NB4 (cell line): ENCODE measurements around the gene REEP1.

Experiments used
- DNase-seq: peaks from one replicate; pipeline ENCODE4 v3.0.0; 2010; ENCODE audit warnings: low read depth
- H3K4me3 ChIP-seq: one replicate; pipeline ENCODE4 v1.5.1; 2011; ENCODE audit warnings: mild to moderate bottlenecking, low read depth, low read length, moderate library complexity
- MAX ChIP-seq: IDR thresholded peaks from 2 replicates; pipeline ENCODE4 v1.6.1; 2011; ENCODE audit warnings: low read depth, low read length
- MYC ChIP-seq: IDR thresholded peaks from 2 replicates; pipeline ENCODE4 v1.6.1; 2011; ENCODE audit warnings: low read depth, low read length
- POLR2A ChIP-seq: IDR thresholded peaks from 2 replicates; pipeline ENCODE4 v1.6.1; 2011; ENCODE audit warnings: mild to moderate bottlenecking; ENCODE audit not compliant: insufficient read length; ENCODE audit errors: extremely low read depth
- TF ChIP-seq, protein P1 (sequence below): IDR thresholded peaks from one replicate; pipeline ENCODE4 v1.5.1; 2012; ENCODE audit warnings: low read depth, low read length

The REEP1 gene

DNA sequence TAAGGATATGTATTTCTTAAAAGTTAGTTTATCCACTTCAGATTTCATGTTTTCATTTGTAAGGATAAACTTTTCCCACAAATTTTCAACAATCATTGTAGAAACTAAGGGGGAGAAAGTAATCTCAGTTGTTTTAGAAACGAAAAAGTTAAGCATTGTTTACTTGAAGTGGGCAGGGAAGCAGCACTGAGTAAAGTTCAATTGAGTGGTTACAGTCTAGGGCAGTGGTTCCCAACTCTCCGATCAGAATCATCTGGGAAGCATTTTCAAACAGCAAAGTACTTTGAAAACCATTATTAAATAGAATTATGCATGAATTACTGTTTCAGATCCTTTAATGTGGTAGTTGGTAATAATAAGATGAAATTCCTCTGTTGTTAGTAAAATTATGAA, 125.6 kb downstream of the REEP1 start:
- no peak overlapping the region for H3K4me3 ChIP-seq
- no peak for DNase-seq
- TF ChIP-seq MYC (no peak), POLR2A (no peak), MAX (no peak)
- TF ChIP-seq, protein P1, sequence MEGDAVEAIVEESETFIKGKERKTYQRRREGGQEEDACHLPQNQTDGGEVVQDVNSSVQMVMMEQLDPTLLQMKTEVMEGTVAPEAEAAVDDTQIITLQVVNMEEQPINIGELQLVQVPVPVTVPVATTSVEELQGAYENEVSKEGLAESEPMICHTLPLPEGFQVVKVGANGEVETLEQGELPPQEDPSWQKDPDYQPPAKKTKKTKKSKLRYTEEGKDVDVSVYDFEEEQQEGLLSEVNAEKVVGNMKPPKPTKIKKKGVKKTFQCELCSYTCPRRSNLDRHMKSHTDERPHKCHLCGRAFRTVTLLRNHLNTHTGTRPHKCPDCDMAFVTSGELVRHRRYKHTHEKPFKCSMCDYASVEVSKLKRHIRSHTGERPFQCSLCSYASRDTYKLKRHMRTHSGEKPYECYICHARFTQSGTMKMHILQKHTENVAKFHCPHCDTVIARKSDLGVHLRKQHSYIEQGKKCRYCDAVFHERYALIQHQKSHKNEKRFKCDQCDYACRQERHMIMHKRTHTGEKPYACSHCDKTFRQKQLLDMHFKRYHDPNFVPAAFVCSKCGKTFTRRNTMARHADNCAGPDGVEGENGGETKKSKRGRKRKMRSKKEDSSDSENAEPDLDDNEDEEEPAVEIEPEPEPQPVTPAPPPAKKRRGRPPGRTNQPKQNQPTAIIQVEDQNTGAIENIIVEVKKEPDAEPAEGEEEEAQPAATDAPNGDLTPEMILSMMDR, result no peak

GRCh38 chr2:86211033-86211795, 126.2 kb downstream of the REEP1 start:
- no peak for TF ChIP-seq MYC
- TF ChIP-seq MAX, result no peak
- TF ChIP-seq, protein P1, result no peak
- TF ChIP-seq POLR2A, result no peak
- no peak for DNase-seq

DNA sequence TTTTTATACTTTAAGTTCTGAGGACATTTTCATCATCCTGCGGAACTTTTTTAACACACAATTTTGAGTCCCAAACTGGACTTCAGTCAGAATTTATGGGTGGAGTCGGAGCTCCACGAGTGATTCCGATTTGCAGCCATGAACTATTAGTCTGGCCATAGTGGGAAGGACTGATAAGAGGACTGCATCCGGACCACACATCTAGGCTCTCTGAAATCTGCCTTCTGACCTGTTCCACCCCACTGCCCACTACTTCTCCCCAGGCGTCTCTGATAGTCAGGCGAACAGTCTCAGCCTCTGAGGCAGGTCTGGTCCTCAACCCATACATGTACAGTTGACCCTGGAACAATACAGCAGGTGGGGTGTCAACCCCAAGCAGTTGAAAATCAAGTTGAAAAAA, 133.0 kb downstream of the REEP1 start:
- TF ChIP-seq MAX (no peak), POLR2A (no peak), MYC (no peak)
- TF ChIP-seq, protein P1, result no peak
- no peak overlapping the region for H3K4me3 ChIP-seq
- DNase-seq, result no peak

More at GRCh38 chr2:86211033-86211795, 126.2 kb downstream of the REEP1 start:
- H3K4me3 ChIP-seq, result no peak overlapping the region

DNA sequence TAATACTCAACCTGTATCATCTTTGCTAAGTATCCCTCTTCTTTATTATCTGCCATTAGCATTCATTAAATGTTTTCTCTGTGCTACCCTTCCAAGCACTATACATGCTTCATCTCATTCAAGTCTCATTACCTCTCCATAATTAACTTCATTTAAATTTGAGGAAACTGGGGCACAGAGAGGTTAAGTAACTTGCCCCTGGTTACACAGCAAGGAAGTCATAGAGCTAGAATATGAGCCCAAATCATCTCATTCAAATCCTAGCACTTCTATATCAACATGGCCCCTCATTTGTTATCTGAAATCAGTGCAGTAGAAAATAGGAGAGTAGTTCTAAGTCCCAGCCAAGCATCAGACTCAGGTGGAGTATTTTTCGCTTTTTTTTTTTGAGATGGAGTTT, 133.8 kb downstream of the REEP1 start:
- no peak for DNase-seq
- no peak overlapping the region for H3K4me3 ChIP-seq
- TF ChIP-seq MYC (no peak), MAX (no peak), POLR2A (no peak)
- TF ChIP-seq, protein P1, result no peak

- TF ChIP-seq POLR2A (no peak), MAX (no peak), MYC (no peak)
- TF ChIP-seq, protein P1, result no peak
- no peak for DNase-seq
- H3K4me3 ChIP-seq, result no peak overlapping the region
Measured at GRCh38 chr2:86202702-86203101, 134.7 kb downstream of the REEP1 start.
